Nucleus accumbens (tissue), 56 donors: ENCODE measurements around the gene INF2.
"Not testable (repeated sequence)": the region's sequence is repeated elsewhere in the genome, so short reads cannot be mapped to it uniquely, and the experiment has no call there.

Experiments
- DNase-seq, 56 donors: peaks; one replicate each; lab custom pipeline; 2025; lab: John Stamatoyannopoulos, UW

INF2 gene

GRCh38 chr14:104743461-104744380 lies 54.3 kb downstream of the INF2 start:
- peak in 27 of 56 donors; percentile 12 to 66 (median 42) for DNase-seq

GRCh38 chr14:104744484-104744883 lies 55.1 kb downstream of the INF2 start:
- DNase-seq = no peak

GRCh38 chr14:104745431-104745830 lies 56.0 kb downstream of the INF2 start:
- DNase-seq = no peak

GRCh38 chr14:104746071-104746545 lies 56.7 kb downstream of the INF2 start:
- DNase-seq = no peak

DNA sequence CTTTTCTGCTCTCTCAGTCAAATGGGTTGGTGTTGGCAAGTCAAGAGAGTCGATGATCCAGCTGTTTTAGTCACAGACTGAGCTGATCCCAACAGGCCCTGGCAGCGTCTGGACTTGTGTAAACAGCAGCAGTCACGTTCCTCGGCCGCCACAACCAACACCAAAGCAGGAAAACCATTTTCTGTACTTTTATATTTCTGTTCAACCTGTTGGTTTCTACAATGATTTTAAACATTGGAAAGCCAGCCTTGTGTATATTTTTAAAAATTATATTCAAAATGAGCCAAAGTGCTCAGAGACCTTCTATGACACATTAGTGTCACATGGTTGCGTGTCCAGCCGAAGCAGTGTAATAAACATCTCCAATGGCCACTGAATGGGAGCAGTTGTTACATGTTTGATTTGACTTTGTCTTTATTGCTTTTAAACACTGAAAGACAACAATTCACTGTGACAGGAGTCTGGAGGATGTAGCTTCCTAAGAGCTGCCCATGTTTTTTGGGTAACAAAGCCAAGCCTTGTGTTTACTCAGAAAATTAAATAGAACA lies 57.6 kb downstream of the INF2 start:
- DNase-seq = peak in 7 of 56 donors; percentile 20 to 47 (median 33)

GRCh38 chr14:104747876-104748275 lies 58.5 kb downstream of the INF2 start:
- no peak for DNase-seq

DNA sequence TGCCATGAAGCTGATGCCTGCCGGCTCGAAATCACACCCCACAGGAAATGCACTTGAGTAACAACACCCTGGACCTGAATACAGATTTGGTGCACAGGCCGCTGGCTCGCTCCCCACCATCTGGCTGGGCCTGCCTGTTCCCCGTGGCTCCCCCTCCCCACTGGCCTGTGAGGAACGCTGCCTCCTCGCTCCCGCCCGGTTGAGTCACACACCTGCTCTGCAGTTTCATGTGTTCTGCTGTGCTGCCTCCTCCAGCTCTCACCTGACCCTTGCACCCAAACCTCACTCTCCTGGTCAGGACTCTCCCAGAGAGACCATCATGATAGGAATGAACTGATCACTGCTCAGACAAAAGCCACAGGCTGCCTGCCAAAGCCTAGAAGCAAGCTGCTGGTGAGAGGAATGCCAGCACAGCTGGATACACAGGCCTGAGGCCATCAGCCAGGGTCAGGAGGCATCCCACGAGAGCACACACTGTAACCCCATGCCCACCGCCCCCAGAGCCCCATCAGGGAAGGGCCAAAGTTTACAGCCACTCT lies 59.8 kb downstream of the INF2 start:
- DNase-seq = peak in 41 of 56 donors; percentile 29 to 82 (median 62)

GRCh38 chr14:104750056-104750752 lies 60.8 kb downstream of the INF2 start:
- no peak for DNase-seq

GRCh38 chr14:104750753-104751057 lies 61.3 kb downstream of the INF2 start:
- DNase-seq = not testable (repeated sequence)

DNA sequence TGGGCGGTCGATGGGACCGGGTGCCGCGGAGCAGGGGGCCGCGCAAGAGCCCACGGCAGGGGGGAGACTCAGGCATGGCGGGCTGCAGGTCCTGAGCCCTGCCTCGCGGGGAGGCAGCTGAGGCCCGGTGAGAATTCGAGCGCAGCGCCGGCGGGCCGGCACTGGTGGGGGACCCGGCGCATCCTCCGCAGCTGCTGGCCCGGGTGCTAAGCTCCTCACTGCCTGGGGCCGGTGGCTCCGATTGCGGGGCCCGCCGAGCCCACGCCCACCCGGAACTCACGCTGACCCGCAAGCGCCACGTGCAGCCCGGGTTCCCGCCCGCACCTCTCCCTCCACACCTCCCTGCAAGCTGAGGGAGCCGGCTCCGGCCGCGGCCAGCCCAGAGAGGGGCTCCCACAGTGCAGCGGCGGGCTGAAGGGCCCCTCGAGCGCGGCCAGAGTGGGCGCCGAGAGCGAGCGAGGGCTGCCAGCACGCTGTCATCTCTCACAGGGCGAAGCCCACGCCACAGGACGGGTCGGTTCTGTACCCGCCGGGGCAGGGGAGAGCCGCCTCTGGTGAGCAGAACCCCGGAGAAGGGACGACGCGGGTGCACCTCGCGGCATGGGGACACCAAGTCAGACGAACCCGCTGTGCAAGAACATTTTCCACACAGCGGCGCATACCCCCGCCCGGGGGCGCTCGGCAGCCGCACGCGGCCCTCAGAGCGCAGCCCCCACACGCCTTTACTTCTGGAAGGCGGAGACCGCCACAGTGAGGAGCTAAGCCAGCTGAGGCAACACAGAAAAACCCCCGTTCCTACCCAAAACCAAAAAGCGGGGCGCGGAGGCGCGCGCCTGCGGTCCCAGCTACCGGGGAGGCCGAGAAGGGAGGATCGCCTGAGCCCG lies 62.4 kb downstream of the INF2 start:
- DNase-seq = peak in 1 of 56 donors; percentile 68

DNA sequence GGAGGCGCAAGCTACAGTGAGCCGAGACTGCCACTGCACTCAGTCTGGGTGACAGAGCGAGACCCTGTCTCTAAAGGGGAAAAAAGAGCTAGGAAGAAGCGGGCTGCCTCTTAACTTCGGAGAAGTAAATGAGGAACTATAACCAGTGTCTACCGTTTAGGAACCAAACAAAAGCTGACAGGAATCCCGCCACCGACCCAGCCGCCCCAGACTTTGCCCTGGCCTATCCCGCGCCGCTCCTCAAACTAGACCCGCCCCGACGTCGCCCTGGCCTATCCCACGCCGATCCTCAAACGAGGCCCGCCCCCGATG lies 63.0 kb downstream of the INF2 start:
- DNase-seq = no peak

GRCh38 chr14:104752735-104753527 lies 63.5 kb downstream of the INF2 start, which contains the start of gene SIVA1:
Gene SIVA1, plus strand, starts transcription at chr14:104753147. Its CDS starts 55 bp downstream, at chr14:104753202.
- peak; percentile 87 to 100 (median 99) for DNase-seq

- DNase-seq = peak in 1 of 56 donors; percentile 48
These were observed 64.3 kb downstream of the INF2 start for GRCh38 chr14:104753528-104754212.

DNA sequence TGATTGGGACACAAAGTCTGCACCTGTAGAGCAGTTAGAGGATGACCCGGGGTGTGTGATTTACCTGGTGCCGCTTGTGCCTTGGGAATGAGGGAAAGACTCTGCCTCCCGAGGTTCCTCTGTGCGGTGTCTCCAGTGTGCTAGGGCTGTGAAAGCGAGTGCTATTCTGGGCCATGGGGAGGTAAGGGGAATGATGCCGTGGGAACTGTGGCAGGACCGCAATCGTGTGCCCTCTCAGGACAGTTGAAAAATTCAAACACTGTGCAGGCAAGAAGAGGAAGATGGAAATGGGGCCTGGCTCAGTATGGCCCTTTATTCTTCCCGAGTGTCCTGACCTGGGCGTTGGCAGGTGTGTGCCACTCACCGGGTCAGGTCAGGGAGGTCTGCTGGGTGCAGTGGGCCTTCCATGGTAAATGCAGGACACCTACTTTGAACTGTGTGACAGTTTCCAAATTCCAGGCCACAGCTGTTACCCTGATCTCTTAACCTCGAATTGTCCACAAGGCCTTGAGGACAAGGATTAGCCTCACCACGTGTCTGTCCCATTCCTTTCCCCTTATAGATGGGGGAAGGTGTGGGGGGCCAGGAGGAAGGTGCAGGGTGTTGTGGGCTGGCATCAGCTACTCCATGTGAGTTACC lies 64.9 kb downstream of the INF2 start:
- DNase-seq = no peak

GRCh38 chr14:104755621-104756020 lies 66.2 kb downstream of the INF2 start:
- no peak for DNase-seq

- no peak for DNase-seq
These were observed 67.2 kb downstream of the INF2 start for GRCh38 chr14:104756477-104757237.

GRCh38 chr14:104757238-104757585 lies 67.8 kb downstream of the INF2 start:
- no peak for DNase-seq
